ENCODE results near the gene FLYWCH1.

FLYWCH1 gene

GRCh38 chr16:2980227-2981176, 68.8 kb downstream of the FLYWCH1 start, which contains the start of gene PKMYT1:
TSS of gene PKMYT1 (minus strand) at chr16:2980446. CDS start at chr16:2979657, 789 bp downstream.
- H3K4me1 ChIP-seq (ENCODE audit: control insufficient read depth, insufficient read depth, low read length, poor library complexity, severe bottlenecking), result peaks cover 14% of the 10 kb centered on the region
- H3K9me3 ChIP-seq (ENCODE audit: control insufficient read depth, low read length), result no peaks in the 10 kb centered on the region
- H3K27ac ChIP-seq (ENCODE audit: low read depth, low read length, severe bottlenecking), result peak within 1 kb of the TSS; percentile 72
- peaks cover 23% of the 10 kb centered on the region for H3K36me3 ChIP-seq (ENCODE audit: control insufficient read depth, insufficient read depth, low read length)
- peak within 1 kb of the TSS; percentile 72 for H3K4me3 ChIP-seq (ENCODE audit: extremely low read depth, insufficient read depth, low read length, poor library complexity, severe bottlenecking)
- 6% methylated on average over 77 to 83 of the region's 91 CpGs for WGBS, 2 experiments (ENCODE audit: insufficient coverage in 2 of 2)

- 32 to 33% methylated on average over 23 to 24 of the region's 33 CpGs for WGBS, 2 experiments (ENCODE audit: insufficient coverage in 2 of 2)
- Histone ChIP-seq H3K27ac (ENCODE audit: low read depth, low read length, severe bottlenecking) (peak overlapping the region; percentile 72), H3K4me1 (ENCODE audit: control insufficient read depth, insufficient read depth, low read length, poor library complexity, severe bottlenecking) (peaks cover 14% of the 10 kb centered on the region), H3K9me3 (ENCODE audit: control insufficient read depth, low read length) (no peaks in the 10 kb centered on the region), H3K36me3 (ENCODE audit: control insufficient read depth, insufficient read depth, low read length) (peaks cover 15% of the 10 kb centered on the region), H3K4me3 (ENCODE audit: extremely low read depth, insufficient read depth, low read length, poor library complexity, severe bottlenecking) (peak overlapping the region; percentile 72)
Measured at GRCh38 chr16:2981177-2981898, 69.6 kb downstream of the FLYWCH1 start.

GRCh38 chr16:2981899-2982250, 70.1 kb downstream of the FLYWCH1 start:
- H3K36me3 ChIP-seq (ENCODE audit: control insufficient read depth, insufficient read depth, low read length), result peaks cover 13% of the 10 kb centered on the region
- H3K9me3 ChIP-seq (ENCODE audit: control insufficient read depth, low read length), result no peaks in the 10 kb centered on the region
- 16 to 44% methylated on average over 2 to 3 of the region's 4 CpGs for WGBS, 2 experiments (ENCODE audit: insufficient coverage in 2 of 2)
- peak overlapping the region; percentile 72 for H3K27ac ChIP-seq (ENCODE audit: low read depth, low read length, severe bottlenecking)
- peaks cover 14% of the 10 kb centered on the region for H3K4me1 ChIP-seq (ENCODE audit: control insufficient read depth, insufficient read depth, low read length, poor library complexity, severe bottlenecking)
- H3K4me3 ChIP-seq (ENCODE audit: extremely low read depth, insufficient read depth, low read length, poor library complexity, severe bottlenecking), result peak overlapping the region; percentile 72

DNA sequence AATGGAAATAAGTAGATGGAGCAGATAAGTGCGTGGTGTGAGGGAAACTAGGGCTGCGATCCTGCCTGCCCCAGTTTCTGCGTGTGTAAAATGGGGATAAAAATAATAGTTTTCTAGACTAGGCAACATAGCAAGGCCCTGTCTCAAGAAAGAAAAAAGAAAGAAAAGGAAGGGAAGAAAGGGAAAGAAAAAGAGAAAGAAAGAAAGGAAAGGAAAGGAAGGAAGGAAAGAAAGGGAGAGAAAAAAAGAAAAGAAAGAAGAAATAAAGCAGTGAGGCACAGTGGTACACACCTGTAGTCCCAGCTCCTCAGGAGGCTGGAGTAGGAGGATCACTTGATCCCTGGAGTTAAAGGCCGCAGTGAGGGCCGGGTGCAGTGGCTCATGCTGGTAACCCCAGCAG, 70.7 kb downstream of the FLYWCH1 start:
- H3K4me3 ChIP-seq (ENCODE audit: extremely low read depth, insufficient read depth, low read length, poor library complexity, severe bottlenecking), result no peak overlapping the region
- 74 to 82% methylated on average over 3 to 5 of the region's 5 CpGs for WGBS, 2 experiments (ENCODE audit: insufficient coverage in 2 of 2)
- H3K9me3 ChIP-seq (ENCODE audit: control insufficient read depth, low read length), result no peaks in the 10 kb centered on the region
- H3K4me1 ChIP-seq (ENCODE audit: control insufficient read depth, insufficient read depth, low read length, poor library complexity, severe bottlenecking), result peaks cover 14% of the 10 kb centered on the region
- peaks cover 8% of the 10 kb centered on the region for H3K36me3 ChIP-seq (ENCODE audit: control insufficient read depth, insufficient read depth, low read length)
- no peak overlapping the region for H3K27ac ChIP-seq (ENCODE audit: low read depth, low read length, severe bottlenecking)

- WGBS, 2 experiments (ENCODE audit: insufficient coverage in 2 of 2), result 18 to 19% methylated on average over 36 to 39 of the region's 42 CpGs
- no peak overlapping the region for H3K4me3 ChIP-seq (ENCODE audit: extremely low read depth, insufficient read depth, low read length, poor library complexity, severe bottlenecking)
- peaks cover 14% of the 10 kb centered on the region for H3K4me1 ChIP-seq (ENCODE audit: control insufficient read depth, insufficient read depth, low read length, poor library complexity, severe bottlenecking)
Measured at GRCh38 chr16:2983706-2984136, 72.0 kb downstream of the FLYWCH1 start.

GRCh38 chr16:2985462-2985861, 73.7 kb downstream of the FLYWCH1 start:
- H3K4me1 ChIP-seq (ENCODE audit: control insufficient read depth, insufficient read depth, low read length, poor library complexity, severe bottlenecking), result peaks cover 14% of the 10 kb centered on the region
- H3K4me3 ChIP-seq (ENCODE audit: extremely low read depth, insufficient read depth, low read length, poor library complexity, severe bottlenecking), result no peak overlapping the region
- no peaks in the 10 kb centered on the region for H3K9me3 ChIP-seq (ENCODE audit: control insufficient read depth, low read length)
- H3K27ac ChIP-seq (ENCODE audit: low read depth, low read length, severe bottlenecking), result no peak overlapping the region
- no peaks in the 10 kb centered on the region for H3K36me3 ChIP-seq (ENCODE audit: control insufficient read depth, insufficient read depth, low read length)
- 97 to 98% methylated on average over 6 to 9 of the region's 9 CpGs for WGBS, 2 experiments (ENCODE audit: insufficient coverage in 2 of 2)

More at GRCh38 chr16:2983706-2984136, 72.0 kb downstream of the FLYWCH1 start:
- H3K36me3 ChIP-seq (ENCODE audit: control insufficient read depth, insufficient read depth, low read length), result no peaks in the 10 kb centered on the region
- no peak overlapping the region for H3K27ac ChIP-seq (ENCODE audit: low read depth, low read length, severe bottlenecking)
- no peaks in the 10 kb centered on the region for H3K9me3 ChIP-seq (ENCODE audit: control insufficient read depth, low read length)

DNA sequence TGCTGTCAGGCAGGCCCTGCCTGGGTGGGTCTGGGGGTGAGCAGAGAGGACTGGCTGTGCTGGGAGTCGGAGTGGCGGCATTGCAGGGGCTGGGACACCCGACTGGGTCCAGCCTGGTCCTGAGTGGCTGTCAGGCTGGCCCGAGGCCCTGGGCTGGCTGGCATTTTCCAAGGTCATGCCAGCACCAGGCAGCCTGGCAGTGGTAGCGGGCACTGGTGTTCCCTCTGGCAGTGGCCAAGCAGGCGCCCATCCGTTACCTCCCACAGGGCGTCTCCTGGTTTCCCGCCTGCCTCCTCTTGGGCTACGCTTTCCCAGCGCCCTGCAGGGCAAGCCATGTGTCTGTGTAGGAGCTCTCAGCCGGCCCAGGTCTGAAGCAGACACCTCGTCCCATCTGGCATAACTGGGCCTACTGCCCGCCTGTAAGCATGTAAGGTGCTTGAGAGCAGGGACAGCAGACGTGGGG, 74.2 kb downstream of the FLYWCH1 start:
- no peak overlapping the region for H3K27ac ChIP-seq (ENCODE audit: low read depth, low read length, severe bottlenecking)
- H3K9me3 ChIP-seq (ENCODE audit: control insufficient read depth, low read length), result no peaks in the 10 kb centered on the region
- peaks cover 13% of the 10 kb centered on the region for H3K4me1 ChIP-seq (ENCODE audit: control insufficient read depth, insufficient read depth, low read length, poor library complexity, severe bottlenecking)
- H3K4me3 ChIP-seq (ENCODE audit: extremely low read depth, insufficient read depth, low read length, poor library complexity, severe bottlenecking), result no peak overlapping the region
- H3K36me3 ChIP-seq (ENCODE audit: control insufficient read depth, insufficient read depth, low read length), result no peaks in the 10 kb centered on the region
- WGBS, 2 experiments (ENCODE audit: insufficient coverage in 2 of 2), result 95 to 98% methylated on average over 13 to 15 of the region's 15 CpGs

GRCh38 chr16:2986623-2987188, 75.0 kb downstream of the FLYWCH1 start:
- WGBS, 2 experiments (ENCODE audit: insufficient coverage in 2 of 2), result 87 to 94% methylated on average over 15 to 17 of the region's 17 CpGs
- Histone ChIP-seq H3K4me1 (ENCODE audit: control insufficient read depth, insufficient read depth, low read length, poor library complexity, severe bottlenecking) (peaks cover 5% of the 10 kb centered on the region), H3K9me3 (ENCODE audit: control insufficient read depth, low read length) (no peaks in the 10 kb centered on the region), H3K27ac (ENCODE audit: low read depth, low read length, severe bottlenecking) (no peak overlapping the region), H3K4me3 (ENCODE audit: extremely low read depth, insufficient read depth, low read length, poor library complexity, severe bottlenecking) (no peak overlapping the region), H3K36me3 (ENCODE audit: control insufficient read depth, insufficient read depth, low read length) (no peaks in the 10 kb centered on the region)

GRCh38 chr16:2987286-2987685, 75.6 kb downstream of the FLYWCH1 start:
- Histone ChIP-seq H3K36me3 (ENCODE audit: control insufficient read depth, insufficient read depth, low read length) (no peaks in the 10 kb centered on the region), H3K4me1 (ENCODE audit: control insufficient read depth, insufficient read depth, low read length, poor library complexity, severe bottlenecking) (no peaks in the 10 kb centered on the region), H3K4me3 (ENCODE audit: extremely low read depth, insufficient read depth, low read length, poor library complexity, severe bottlenecking) (no peak overlapping the region), H3K9me3 (ENCODE audit: control insufficient read depth, low read length) (no peaks in the 10 kb centered on the region), H3K27ac (ENCODE audit: low read depth, low read length, severe bottlenecking) (no peak overlapping the region)
- WGBS, 2 experiments (ENCODE audit: insufficient coverage in 2 of 2), result 86 to 94% methylated on average over 4 to 9 of the region's 9 CpGs

DNA sequence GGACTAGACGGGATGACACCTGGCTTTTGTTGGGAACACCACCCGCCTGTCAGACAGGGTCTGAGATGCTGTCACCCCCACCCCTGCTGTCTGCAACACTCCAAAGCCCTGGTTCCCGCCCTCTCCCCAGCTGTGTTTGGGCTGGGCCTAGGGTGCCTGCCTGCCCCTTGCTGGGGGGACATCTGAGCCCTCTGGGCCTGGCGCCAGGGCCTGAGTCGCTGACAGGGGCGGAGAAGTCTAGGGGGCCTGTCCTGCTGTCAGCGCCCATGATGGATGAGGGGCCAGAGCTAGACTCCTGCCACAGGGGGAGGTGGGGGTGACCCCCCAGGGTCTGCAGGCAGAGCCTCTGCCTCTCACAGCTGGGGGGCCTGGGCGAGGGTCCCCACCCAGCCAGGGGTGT, 76.1 kb downstream of the FLYWCH1 start:
- H3K27ac ChIP-seq (ENCODE audit: low read depth, low read length, severe bottlenecking), result no peak overlapping the region
- WGBS, 2 experiments (ENCODE audit: insufficient coverage in 2 of 2), result 56 to 57% methylated on average over 5 to 6 of the region's 8 CpGs
- no peaks in the 10 kb centered on the region for H3K36me3 ChIP-seq (ENCODE audit: control insufficient read depth, insufficient read depth, low read length)
- H3K4me1 ChIP-seq (ENCODE audit: control insufficient read depth, insufficient read depth, low read length, poor library complexity, severe bottlenecking), result no peaks in the 10 kb centered on the region
- H3K4me3 ChIP-seq (ENCODE audit: extremely low read depth, insufficient read depth, low read length, poor library complexity, severe bottlenecking), result no peak overlapping the region
- no peaks in the 10 kb centered on the region for H3K9me3 ChIP-seq (ENCODE audit: control insufficient read depth, low read length)
